Measurements from ENCODE around the gene LCN15.
"Not testable (repeated sequence)": the region's sequence is repeated elsewhere in the genome, so short reads cannot be mapped to it uniquely, and the experiment has no call there.

LCN15 gene

DNA sequence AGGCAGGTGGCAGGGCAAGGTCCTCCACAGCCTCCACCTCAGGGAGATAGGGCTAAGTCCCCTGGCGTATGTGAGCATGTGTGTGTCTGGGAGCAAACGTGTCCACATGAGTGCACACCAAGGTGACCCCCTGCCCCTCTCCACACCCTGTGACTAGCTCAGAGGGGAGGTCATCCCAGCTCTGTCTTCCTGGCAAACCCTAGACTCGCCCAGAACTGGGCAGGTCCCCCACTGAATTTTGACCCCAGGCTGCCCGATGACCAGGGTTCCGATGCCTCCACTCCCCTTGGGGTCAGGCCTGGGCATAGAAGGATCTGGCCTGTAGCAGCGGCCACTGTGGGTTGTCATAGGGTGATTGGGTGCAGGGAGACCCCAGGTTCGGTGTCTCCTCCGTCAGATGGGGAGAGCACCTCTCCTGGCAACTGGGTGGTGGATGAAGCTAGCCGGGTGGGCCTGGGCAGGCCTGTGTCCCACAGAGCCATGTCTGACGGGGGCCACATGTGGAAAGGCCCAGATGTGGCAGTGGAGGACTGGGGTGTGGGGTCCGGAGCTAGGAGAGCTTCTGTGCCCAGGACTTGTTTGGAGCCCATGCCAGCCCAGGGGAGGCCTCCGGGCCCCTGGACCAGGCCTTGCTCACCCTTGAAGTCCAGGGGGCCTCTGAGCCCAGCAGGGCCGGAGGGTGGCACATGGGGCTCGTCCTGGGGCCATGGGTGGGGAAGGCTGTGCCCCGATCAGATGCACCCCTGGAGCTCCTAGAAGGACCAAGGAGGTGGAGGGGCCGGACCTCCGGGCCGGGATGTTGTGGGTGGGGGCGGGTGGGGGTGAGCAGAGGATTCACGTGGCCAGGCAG lies 45.7 kb downstream of the LCN15 start:
- Histone ChIP-seq H3K4me3 (ENCODE audit: low read depth in 1 of 5, low read length in 5 of 5) (no peak overlapping the region), H3K9ac (ENCODE audit: low read length in 5 of 5) (no peak overlapping the region), H3K9me3 (ENCODE audit: control insufficient read depth in 5 of 5, low read length in 5 of 5) (no peaks in the 10 kb centered on the region), H3K36me3 (ENCODE audit: control insufficient read depth in 5 of 5, insufficient read depth in 5 of 5, low read length in 5 of 5) (peaks cover 0 to 27% (median 22%) of the 10 kb centered on the region in 5 donors), H3K4me1 (ENCODE audit: control insufficient read depth in 5 of 5, insufficient read depth in 5 of 5, low read length in 5 of 5) (peaks cover 1 to 78% (median 61%) of the 10 kb centered on the region in 5 donors), H3K27ac (ENCODE audit: low read depth, low read length) (peak overlapping the region; percentile 37), H3K27me3 (ENCODE audit: control insufficient read depth in 5 of 5, insufficient read depth in 4 of 5, low read length in 5 of 5) (peaks cover 0 to 5% (median 0%) of the 10 kb centered on the region in 5 donors)

DNA sequence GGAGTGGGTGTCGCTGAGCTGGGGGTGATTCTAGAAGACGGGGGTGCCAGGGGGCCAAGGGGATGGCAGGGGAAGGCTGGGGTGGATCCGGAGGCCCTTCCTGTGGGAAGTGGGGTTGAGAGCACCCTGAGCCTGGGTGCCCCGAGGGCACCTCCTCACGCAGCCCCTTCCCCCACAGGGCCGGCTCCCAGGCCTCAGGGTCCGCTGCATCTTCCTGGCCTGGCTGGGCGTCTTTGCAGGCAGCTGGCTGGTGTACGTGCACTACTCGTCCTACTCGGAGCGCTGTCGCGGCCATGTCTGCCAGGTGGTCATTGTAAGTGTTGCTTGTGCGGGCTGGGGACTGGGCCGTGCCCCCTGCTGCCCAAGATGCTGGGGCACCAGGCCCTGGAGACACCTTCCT lies 46.9 kb downstream of the LCN15 start:
- Histone ChIP-seq H3K27ac (ENCODE audit: low read depth, low read length) (no peak overlapping the region), H3K9me3 (ENCODE audit: control insufficient read depth in 5 of 5, low read length in 5 of 5) (no peaks in the 10 kb centered on the region), H3K4me1 (ENCODE audit: control insufficient read depth in 5 of 5, insufficient read depth in 5 of 5, low read length in 5 of 5) (peaks cover 1 to 74% (median 58%) of the 10 kb centered on the region in 5 donors), H3K9ac (ENCODE audit: low read length in 5 of 5) (no peak overlapping the region), H3K4me3 (ENCODE audit: low read depth in 1 of 5, low read length in 5 of 5) (no peak overlapping the region), H3K36me3 (ENCODE audit: control insufficient read depth in 5 of 5, insufficient read depth in 5 of 5, low read length in 5 of 5) (peaks cover 0 to 15% (median 11%) of the 10 kb centered on the region in 5 donors), H3K27me3 (ENCODE audit: control insufficient read depth in 5 of 5, insufficient read depth in 4 of 5, low read length in 5 of 5) (peaks cover 0 to 5% (median 0%) of the 10 kb centered on the region in 5 donors)

DNA sequence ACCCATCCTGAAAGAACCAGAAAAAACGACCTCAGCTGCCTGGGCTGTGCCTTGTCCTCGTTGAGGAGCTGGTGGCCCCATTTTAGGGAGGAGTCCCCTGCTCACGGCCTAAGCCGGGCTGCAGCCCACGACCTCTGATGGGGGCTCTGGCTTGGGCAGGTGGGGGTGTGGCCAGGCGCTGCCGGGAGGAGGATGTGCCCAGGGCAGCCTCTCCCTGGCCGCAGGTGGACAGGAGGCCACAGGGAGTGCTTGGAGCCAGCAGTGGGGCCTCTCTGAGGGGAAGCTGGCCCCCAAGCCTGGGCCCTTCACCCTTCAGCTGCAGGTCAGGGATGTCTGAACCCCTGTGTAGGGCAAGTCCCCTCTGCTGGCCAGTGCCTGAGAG lies 49.4 kb downstream of the LCN15 start:
- Histone ChIP-seq H3K4me3 (ENCODE audit: low read depth in 1 of 5, low read length in 5 of 5) (peak overlapping the region in 1 of 5 donors; percentile 9), H3K36me3 (ENCODE audit: control insufficient read depth in 5 of 5, insufficient read depth in 5 of 5, low read length in 5 of 5) (no peaks in the 10 kb centered on the region), H3K9ac (ENCODE audit: low read length in 5 of 5) (peak overlapping the region in 2 of 5 donors; percentile 35 to 53), H3K4me1 (ENCODE audit: control insufficient read depth in 5 of 5, insufficient read depth in 5 of 5, low read length in 5 of 5) (peaks cover 1 to 55% (median 50%) of the 10 kb centered on the region in 5 donors), H3K27ac (ENCODE audit: low read depth, low read length) (peak overlapping the region; percentile 69), H3K9me3 (ENCODE audit: control insufficient read depth in 5 of 5, low read length in 5 of 5) (no peaks in the 10 kb centered on the region), H3K27me3 (ENCODE audit: control insufficient read depth in 5 of 5, insufficient read depth in 4 of 5, low read length in 5 of 5) (peaks cover 0 to 5% (median 3%) of the 10 kb centered on the region in 5 donors)

DNA sequence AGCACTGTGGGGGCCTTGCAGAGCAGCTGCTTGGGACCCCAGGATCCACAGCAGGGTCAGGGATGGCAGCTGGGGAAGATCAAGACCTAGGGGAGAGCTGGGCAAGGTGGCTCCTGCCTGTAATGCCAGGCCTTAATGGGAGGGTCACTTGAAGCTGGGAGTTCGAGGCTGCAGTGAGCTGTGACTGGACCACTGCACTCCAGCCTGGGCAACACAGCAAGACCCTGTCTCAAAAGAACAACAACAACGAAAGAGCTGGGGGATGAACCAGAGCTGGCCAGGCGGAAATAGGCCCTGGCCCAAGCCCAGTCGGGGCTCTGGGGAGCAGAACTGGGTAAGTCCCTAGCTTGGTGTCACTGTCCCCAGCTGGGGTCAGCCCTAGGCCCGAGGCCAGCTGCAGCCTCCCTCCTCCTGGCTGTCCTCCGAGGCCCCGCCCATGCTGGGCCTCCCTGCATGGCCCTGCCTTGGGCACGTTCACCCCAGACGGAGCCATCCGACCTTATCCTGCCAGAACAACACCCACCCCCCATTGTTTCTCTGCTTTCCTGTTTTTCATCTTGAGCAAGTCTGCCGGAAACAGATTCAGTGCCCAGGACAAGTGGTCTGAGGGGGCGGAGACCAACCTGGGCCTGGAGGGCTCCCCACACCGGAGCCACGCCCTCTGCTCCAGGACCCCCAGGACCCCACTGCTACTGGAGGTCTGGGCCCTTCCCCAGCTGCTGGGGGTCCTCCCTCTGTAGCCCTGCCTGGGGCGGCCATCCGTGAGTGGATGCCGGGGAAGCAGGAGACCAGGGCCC lies 50.0 kb downstream of the LCN15 start:
- Histone ChIP-seq H3K4me3 (ENCODE audit: low read depth in 1 of 5, low read length in 5 of 5) (peak overlapping the region in 2 of 5 donors; percentile 47 to 56), H3K27ac (ENCODE audit: low read depth, low read length) (peak overlapping the region; percentile 85), H3K4me1 (ENCODE audit: control insufficient read depth in 5 of 5, insufficient read depth in 5 of 5, low read length in 5 of 5) (peaks cover 1 to 49% (median 44%) of the 10 kb centered on the region in 5 donors), H3K9ac (ENCODE audit: low read length in 5 of 5) (peak overlapping the region in 1 of 5 donors; percentile 53), H3K9me3 (ENCODE audit: control insufficient read depth in 5 of 5, low read length in 5 of 5) (no peaks in the 10 kb centered on the region), H3K36me3 (ENCODE audit: control insufficient read depth in 5 of 5, insufficient read depth in 5 of 5, low read length in 5 of 5) (no peaks in the 10 kb centered on the region), H3K27me3 (ENCODE audit: control insufficient read depth in 5 of 5, insufficient read depth in 4 of 5, low read length in 5 of 5) (peaks cover 0 to 5% (median 3%) of the 10 kb centered on the region in 5 donors)

DNA sequence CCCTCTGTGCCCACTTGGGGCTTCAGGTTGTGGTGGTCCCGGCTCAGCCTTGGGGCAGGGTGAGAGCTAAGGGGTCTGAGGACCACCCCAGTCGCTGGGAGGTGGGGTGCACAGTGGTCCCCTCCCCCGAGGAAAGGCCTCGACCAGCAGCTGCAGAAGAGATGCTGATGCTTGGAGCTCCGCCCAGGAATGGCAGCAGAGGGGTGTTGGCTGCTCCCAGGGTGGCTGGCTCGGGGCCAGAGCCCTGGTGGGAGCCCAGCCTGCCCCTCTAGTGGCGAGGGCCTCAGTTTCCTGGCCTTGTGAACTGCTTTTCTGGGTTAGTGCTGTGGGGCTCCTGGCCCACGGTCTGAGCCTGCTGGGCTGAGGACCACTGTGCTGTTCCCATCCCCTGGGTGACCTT lies 50.8 kb downstream of the LCN15 start:
- Histone ChIP-seq H3K27ac (ENCODE audit: low read depth, low read length) (peak overlapping the region; percentile 85), H3K9me3 (ENCODE audit: control insufficient read depth in 5 of 5, low read length in 5 of 5) (no peaks in the 10 kb centered on the region), H3K4me1 (ENCODE audit: control insufficient read depth in 5 of 5, insufficient read depth in 5 of 5, low read length in 5 of 5) (peaks cover 0 to 43% (median 42%) of the 10 kb centered on the region in 5 donors), H3K36me3 (ENCODE audit: control insufficient read depth in 5 of 5, insufficient read depth in 5 of 5, low read length in 5 of 5) (no peaks in the 10 kb centered on the region), H3K9ac (ENCODE audit: low read length in 5 of 5) (peak overlapping the region in 1 of 5 donors; percentile 42), H3K27me3 (ENCODE audit: control insufficient read depth in 5 of 5, insufficient read depth in 4 of 5, low read length in 5 of 5) (peaks cover 0 to 5% (median 3%) of the 10 kb centered on the region in 5 donors), H3K4me3 (ENCODE audit: low read depth in 1 of 5, low read length in 5 of 5) (peak overlapping the region in 3 of 5 donors; percentile 36 to 56 (median 47))

DNA sequence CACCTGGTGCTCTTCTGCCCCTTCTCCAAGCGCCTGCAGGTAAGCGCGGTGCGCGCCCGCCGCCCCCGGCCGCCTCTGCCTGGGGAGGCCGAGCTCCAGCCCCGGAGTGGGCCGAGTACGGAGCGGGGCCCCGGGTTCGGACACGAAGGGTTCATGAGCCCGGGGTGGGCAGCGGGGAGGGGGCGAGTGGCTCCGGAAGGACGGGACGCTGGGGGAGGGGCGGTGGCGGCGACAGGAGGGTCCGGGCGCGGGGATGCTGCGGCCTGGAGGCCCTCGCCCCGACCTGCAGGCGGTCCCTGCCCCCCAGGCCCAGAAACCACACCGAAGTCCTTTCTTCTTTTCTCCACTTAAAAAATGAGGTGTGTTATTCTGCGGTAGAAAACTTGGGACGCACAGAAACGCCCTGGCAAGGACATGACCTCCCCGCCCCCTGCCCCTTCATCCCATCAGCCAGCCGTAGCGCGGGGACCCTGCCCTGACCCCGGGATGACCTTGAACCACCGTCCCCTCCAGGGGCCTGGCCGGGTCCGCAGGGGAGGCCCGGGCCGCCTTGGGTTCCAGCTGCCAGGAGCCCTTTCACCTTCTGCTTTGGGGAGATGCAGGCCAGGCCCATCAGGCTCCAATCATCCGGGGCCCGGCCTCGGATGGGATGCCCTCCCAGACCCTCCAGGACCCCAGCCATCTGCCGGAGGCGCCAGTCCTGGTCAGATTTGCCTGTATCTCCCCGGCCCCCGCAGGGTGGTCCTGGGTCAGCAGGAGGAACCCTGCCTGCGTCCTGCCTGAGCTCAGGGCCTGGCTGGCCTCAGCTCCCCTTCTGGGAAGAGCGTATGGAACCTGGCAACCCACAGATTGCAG lies 51.4 kb downstream of the LCN15 start:
- peaks cover 0 to 5% (median 3%) of the 10 kb centered on the region in 5 donors for H3K27me3 ChIP-seq (ENCODE audit: control insufficient read depth in 5 of 5, insufficient read depth in 4 of 5, low read length in 5 of 5)
- no peaks in the 10 kb centered on the region for H3K9me3 ChIP-seq (ENCODE audit: control insufficient read depth in 5 of 5, low read length in 5 of 5)
- no peaks in the 10 kb centered on the region for H3K36me3 ChIP-seq (ENCODE audit: control insufficient read depth in 5 of 5, insufficient read depth in 5 of 5, low read length in 5 of 5)
- peak overlapping the region; percentile 85 for H3K27ac ChIP-seq (ENCODE audit: low read depth, low read length)
- H3K4me3 ChIP-seq (ENCODE audit: low read depth in 1 of 5, low read length in 5 of 5) = peak overlapping the region in 3 of 5 donors; percentile 36 to 56 (median 47)
- peaks cover 0 to 42% (median 39%) of the 10 kb centered on the region in 5 donors for H3K4me1 ChIP-seq (ENCODE audit: control insufficient read depth in 5 of 5, insufficient read depth in 5 of 5, low read length in 5 of 5)
- peak overlapping the region in 2 of 5 donors; percentile 39 to 42 for H3K9ac ChIP-seq (ENCODE audit: low read length in 5 of 5)

DNA sequence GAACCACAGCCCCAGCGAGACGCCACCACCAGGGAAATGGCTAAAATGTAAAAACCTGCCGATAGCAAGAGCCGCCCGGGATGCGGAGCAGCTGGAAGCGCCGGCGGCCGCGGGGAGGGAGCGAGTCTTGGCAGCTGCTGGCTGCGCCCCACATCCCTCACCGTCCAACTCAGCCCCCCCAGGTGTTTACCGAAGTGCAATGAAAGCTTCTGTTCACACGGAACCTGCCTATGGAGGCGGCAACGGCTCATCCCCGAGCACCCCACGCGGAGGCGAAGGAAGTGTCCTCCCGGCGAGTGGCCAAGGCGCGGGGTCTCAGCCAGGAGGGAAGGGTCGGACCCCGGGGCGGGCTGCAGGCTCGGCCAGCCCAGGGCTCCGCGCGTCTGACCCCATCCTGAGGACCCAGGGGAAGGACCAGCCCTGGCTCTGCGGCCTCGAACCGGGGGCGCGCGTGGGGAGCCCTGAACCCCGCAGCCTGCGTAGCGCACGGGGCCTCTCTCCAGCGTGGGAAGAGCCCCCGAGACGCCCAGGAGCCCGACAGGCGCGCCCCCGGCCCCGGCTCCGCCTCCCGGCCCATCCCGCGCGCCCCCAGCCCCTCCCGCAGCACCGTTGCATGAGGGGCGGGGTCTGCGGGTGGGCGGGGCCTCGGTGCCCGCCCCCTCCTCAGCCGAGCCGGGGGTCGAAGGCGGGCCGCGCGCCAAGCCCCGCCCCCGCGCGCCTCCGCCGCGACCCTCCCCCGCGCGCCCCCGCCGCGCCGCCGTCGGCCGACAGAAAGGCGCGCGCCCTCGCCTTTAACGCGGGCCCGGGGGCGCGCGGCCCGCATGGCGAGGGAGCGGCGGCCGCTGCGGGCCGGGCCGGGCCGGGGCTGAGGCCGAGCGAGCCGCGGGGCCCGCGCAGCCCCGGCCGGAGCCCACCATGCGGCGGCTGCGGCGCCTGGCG lies 52.3 kb downstream of the LCN15 start, which contains the start of gene DIPK1B:
Gene DIPK1B (plus strand): TSS at position 822 of the 939 bp plus-strand sequence. CDS start 94 bp downstream, at position 916.
- Histone ChIP-seq H3K27ac (ENCODE audit: low read depth, low read length) (peak within 1 kb of the TSS; percentile 85), H3K9me3 (ENCODE audit: control insufficient read depth in 5 of 5, low read length in 5 of 5) (no peaks in the 10 kb centered on the region), H3K27me3 (ENCODE audit: control insufficient read depth in 5 of 5, insufficient read depth in 4 of 5, low read length in 5 of 5) (peaks cover 0 to 5% (median 3%) of the 10 kb centered on the region in 5 donors), H3K4me3 (ENCODE audit: low read depth in 1 of 5, low read length in 5 of 5) (peak within 1 kb of the TSS in 3 of 5 donors; percentile 36 to 56 (median 47)), H3K9ac (ENCODE audit: low read length in 5 of 5) (peak within 1 kb of the TSS in 3 of 5 donors; percentile 25 to 42 (median 39)), H3K4me1 (ENCODE audit: control insufficient read depth in 5 of 5, insufficient read depth in 5 of 5, low read length in 5 of 5) (peaks cover 0 to 42% (median 39%) of the 10 kb centered on the region in 5 donors), H3K36me3 (ENCODE audit: control insufficient read depth in 5 of 5, insufficient read depth in 5 of 5, low read length in 5 of 5) (no peaks in the 10 kb centered on the region)

DNA sequence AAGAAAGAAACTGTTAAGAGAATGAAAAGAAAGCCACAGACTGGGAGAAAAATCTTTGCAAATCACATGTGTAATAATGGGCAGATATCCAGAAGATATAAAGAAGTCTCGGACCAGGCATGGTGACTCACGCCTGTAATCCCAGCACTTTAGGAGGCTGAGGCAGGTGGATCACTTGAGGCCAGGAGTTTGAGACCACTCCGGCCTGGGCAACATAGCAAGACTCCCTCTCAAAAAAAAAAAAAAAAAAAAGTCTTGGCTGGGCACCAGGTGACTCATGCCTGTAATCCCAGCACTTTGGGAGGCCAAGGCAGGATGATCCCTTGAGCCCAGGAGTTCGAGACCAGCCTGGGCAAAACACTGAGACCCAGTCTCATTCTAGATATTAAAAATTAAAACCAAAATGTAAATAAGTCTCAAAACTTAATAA lies 53.1 kb downstream of the LCN15 start:
- not testable (repeated sequence) for H3K9ac ChIP-seq (ENCODE audit: low read length in 5 of 5); H3K9me3 ChIP-seq (ENCODE audit: control insufficient read depth in 5 of 5, low read length in 5 of 5); H3K27me3 ChIP-seq (ENCODE audit: control insufficient read depth in 5 of 5, insufficient read depth in 4 of 5, low read length in 5 of 5); H3K4me3 ChIP-seq (ENCODE audit: low read depth in 1 of 5, low read length in 5 of 5); H3K36me3 ChIP-seq (ENCODE audit: control insufficient read depth in 5 of 5, insufficient read depth in 5 of 5, low read length in 5 of 5)
- Histone ChIP-seq H3K27ac (ENCODE audit: low read depth, low read length) (peak overlapping the region; percentile 16), H3K4me1 (ENCODE audit: control insufficient read depth in 5 of 5, insufficient read depth in 5 of 5, low read length in 5 of 5) (peaks cover 0 to 42% (median 39%) of the 10 kb centered on the region in 5 donors)

Data from subcutaneous abdominal adipose tissue (tissue), 5 donors.